ENCODE measurements around the gene CORIN.

CORIN gene

GRCh38 chr4:47672696-47673095, 165.2 kb downstream of the CORIN start:
- DNase-seq = no peak

GRCh38 chr4:47669946-47670345, 167.9 kb downstream of the CORIN start:
- DNase-seq = no peak

DNA sequence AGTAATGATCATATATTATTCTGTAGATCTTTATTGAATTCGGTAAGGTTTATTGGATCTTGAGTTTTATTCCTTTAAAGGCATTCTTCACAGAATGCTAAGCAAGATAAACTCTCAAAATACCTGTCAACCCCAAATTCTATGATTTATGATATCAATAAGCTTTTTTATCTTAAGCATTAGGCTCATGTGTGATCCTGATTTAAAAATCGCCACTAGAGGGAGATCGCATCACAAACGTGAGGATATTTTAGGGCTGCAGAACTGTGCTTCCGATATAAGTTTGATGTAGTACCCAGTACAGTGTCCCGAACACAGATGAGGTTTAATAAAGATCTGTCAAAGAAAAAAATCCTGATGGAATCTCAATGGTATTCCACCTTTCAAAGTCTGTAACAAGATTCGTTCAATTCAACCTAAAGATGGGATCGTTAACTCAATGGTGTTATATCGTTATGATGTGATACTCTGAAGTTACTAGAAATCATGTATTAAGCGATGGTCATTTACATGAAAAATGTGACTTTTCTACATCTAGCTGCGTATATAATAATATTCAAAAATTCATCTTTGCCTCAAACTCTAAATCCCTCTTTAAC, 169.0 kb downstream of the CORIN start:
- peak; percentile 74 for DNase-seq

- DNase-seq = no peak
Observed at GRCh38 chr4:47668256-47668655, 169.6 kb downstream of the CORIN start.

DNA sequence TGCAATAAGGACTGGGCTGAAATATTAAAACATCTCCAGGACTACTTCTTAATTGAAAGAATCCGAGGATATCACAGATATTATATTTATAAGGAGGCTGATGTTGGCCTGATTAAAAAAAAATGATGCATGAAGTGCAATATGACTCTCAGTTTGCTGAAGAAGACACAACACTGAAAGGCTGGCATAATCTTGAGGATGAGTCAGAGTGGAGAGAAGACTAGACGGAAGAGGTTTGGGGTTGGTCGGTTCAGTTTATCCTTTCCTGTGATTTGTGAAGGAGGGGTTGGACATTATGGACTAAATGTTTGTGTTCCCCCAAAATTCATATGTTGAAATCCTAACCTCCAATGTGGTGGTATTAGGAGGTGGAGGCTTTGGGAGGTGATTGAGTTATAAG, 170.3 kb downstream of the CORIN start:
- DNase-seq = no peak

- no peak for DNase-seq
Observed at GRCh38 chr4:47664051-47664826, 173.6 kb downstream of the CORIN start.

- DNase-seq = peak; percentile 43
Observed at GRCh38 chr4:47662975-47663374, 174.9 kb downstream of the CORIN start.

DNA sequence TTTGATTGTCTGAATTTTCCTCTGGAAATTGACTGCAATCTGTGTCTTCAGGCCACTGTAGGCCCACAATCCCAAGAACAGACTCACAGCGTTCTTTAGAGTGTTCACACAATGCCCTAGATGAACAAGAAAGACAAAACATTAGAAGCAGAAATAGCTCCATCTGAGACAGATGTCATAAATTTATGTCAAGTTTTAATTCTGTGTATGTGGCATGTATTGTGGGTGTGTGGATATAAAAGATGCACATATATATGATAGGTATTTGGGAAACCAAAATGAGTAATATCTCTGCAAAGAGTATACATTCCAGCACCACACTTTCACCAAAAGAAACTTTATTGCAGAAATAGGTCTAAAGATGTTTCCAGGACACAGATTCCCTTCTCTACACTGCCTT, 176.1 kb downstream of the CORIN start:
- no peak for DNase-seq

- peak; percentile 7 for DNase-seq
Observed at GRCh38 chr4:47659342-47659741, 178.5 kb downstream of the CORIN start.

GRCh38 chr4:47654972-47655693, 182.7 kb downstream of the CORIN start:
- no peak for DNase-seq

DNA sequence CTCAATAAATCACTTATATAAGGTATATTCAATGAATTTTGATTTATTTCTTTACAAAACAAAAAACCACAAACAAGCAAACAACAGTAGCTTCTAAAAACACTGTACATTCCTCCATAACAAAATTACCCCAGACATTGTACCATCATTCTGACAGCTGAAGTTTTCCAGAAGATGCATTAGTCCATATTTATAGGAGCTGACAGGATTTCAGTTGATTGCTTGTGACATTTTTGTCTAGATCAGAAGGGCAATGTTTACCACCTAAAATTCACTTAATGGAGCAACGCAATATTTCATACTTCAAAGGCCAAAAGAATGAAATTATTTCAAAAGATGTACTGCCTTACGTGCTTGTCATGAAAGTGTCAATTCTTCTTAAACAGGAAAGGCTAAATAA, 185.8 kb downstream of the CORIN start:
- no peak for DNase-seq

- DNase-seq = peak; percentile 20
Observed at GRCh38 chr4:47651231-47651630, 186.6 kb downstream of the CORIN start.

GRCh38 chr4:47650584-47651130, 187.2 kb downstream of the CORIN start:
- DNase-seq = no peak

DNA sequence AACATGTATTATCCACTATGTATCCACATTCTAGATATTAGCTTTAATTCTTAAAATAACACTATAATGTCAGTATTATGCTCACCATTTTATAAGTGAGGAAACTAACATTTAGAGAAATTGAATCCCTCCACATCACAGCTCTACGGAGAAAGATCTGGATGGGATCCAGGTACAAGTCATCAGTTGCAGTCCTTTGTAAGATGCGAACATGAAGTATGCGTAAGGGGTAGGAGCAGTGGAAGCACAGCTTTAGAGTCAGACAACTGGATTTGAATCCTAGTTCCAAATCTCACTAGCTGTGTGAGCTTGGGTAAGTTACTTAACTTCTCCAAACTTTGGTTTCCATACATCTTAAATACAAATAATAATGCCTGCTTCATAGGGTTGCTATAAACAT, 190.3 kb downstream of the CORIN start:
- DNase-seq = no peak

DNA sequence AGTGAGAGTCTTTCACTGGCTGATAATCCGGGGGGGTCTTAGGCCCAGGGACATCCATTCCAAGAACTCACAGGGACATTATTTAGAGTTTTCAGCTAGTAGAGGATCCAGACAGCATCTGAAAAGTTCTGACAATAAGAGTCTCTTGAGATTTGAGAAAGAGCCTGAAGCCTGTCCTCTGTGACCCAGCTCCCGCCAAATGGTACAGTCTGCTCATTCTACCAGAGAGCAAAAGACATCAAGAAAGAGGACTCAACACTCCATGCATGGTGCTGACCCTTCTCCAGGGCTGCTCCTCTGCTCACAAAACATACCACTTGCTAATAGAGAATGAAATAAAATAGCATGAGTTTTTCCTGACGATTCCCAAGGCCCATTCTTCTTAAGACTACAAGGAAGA, 190.8 kb downstream of the CORIN start:
- DNase-seq = no peak

- no peak for DNase-seq
Observed at GRCh38 chr4:47646372-47646771, 191.5 kb downstream of the CORIN start.

- DNase-seq = no peak
Observed at GRCh38 chr4:47643845-47644244, 194.0 kb downstream of the CORIN start.

DNA sequence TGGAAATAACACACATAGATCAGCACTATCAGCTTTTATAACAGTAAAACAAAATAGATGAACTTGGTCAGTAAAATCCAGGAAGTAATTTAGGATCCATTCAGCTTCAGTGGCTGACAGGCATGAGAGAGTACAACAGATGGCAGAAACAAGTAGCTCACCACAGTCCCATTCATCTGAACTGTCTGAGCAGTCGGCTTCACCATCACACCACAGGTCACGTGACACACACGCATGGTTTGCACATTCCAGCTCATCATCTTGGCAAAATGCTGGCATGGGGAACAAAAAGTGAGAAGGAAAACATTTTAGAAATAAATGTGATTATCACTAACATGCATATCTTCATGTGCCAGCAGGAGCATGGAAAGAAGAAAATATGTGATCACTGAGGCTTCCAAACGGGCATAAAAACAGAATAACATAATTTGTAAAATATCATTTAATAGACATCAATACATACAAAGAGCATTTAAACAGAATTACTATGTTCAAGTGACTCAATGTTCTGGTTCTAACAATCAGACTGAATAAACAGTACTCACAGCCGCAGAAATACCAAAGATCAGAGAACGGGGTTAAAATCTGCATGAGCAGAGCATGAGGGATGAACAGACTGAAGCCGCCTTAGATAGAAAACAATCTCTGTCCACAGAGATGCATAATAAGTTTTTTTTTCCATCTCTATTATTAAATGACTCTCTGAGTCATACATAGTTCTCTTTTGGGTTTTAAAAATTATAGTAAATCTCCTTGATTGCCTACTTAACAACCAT, 194.7 kb downstream of the CORIN start:
- no peak for DNase-seq

DNA sequence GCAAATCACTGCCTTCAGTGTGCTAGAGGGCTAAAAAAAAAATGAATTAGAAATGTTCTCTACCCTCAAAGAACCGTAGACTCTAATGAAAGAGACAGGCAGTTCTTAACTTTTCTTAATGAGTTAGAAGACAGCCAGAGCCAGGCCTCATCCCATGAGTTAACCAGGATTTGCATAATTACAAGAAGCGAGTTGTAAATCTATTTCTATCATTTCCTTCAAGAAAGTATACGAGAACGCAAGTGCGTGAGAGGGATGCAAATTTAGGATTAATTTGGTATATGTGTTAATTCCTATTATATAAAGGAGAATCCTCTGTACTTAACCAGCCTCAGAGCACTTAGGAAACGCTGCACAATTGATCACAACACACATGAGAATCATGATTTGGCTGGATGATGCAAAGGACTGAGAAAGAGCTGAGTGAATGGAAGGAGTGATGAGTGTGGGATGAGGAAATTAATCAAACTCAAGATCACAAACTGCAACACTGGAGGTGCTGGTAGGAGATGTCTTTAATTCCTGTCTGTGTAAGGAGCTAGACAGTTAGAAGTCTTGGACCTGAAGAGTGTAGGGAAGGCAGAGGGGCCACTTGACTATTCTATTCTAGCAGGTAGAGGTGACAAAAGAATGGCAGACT, 195.6 kb downstream of the CORIN start:
- no peak for DNase-seq

- no peak for DNase-seq
Observed at GRCh38 chr4:47641755-47642154, 196.1 kb downstream of the CORIN start.

- no peak for DNase-seq
Observed at GRCh38 chr4:47640911-47641310, 197.0 kb downstream of the CORIN start.

DNA sequence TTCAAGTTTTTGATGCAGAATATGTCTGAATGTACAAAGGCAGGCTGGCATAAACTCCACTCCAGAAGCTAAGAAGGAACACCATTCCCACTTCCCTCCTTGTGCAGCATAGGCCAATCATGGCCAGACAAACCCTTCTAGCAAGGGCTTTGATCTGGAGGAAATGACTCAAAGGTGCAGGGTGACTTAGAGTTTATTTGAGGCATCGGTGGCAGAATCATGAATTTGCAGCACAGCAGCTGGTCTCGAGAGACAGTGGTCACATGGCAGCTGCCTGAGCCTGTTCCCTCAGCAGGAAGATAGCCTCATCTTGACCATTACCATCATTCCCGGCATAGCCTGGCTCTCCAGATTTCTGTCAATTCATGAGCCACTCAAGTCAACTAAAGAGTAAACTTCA, 198.3 kb downstream of the CORIN start:
- no peak for DNase-seq

- DNase-seq = no peak
Observed at GRCh38 chr4:47631161-47631560, 206.7 kb downstream of the CORIN start.
